ENCODE results near the gene CAMK1.
"Not testable (repeated sequence)": the region's sequence is repeated elsewhere in the genome, so short reads cannot be mapped to it uniquely, and the experiment has no call there.

DNA sequence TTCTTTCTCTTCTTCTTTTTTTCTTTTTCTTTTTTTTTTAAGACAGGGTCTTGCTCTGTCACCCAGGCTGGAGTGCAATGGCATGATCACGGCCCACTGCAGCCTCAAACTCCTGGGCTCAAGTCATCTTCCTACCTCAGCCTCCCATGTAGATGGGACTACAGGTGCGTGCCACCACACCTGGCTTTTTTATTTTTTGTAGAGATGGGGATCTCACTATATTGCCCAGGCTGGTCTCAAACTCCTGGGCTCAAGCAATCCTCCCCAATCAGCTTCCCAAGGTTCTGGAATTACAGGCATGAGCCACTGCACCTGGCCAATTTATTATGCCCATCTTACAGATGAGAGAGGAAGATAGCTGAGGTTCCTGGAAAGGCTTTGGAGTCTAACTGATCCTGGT is 1.3 kb upstream of the CAMK1 start:
- TF ChIP-seq, protein P1, sequence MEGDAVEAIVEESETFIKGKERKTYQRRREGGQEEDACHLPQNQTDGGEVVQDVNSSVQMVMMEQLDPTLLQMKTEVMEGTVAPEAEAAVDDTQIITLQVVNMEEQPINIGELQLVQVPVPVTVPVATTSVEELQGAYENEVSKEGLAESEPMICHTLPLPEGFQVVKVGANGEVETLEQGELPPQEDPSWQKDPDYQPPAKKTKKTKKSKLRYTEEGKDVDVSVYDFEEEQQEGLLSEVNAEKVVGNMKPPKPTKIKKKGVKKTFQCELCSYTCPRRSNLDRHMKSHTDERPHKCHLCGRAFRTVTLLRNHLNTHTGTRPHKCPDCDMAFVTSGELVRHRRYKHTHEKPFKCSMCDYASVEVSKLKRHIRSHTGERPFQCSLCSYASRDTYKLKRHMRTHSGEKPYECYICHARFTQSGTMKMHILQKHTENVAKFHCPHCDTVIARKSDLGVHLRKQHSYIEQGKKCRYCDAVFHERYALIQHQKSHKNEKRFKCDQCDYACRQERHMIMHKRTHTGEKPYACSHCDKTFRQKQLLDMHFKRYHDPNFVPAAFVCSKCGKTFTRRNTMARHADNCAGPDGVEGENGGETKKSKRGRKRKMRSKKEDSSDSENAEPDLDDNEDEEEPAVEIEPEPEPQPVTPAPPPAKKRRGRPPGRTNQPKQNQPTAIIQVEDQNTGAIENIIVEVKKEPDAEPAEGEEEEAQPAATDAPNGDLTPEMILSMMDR (IDR thresholded peaks at IDR 0.05) = not testable (repeated sequence)
- TF ChIP-seq ZFX (IDR thresholded peaks at IDR 0.05; ENCODE audit: borderline replicate concordance) = not testable (repeated sequence)

All from 22Rv1 (cell line).